GM19372 (cell line): ENCODE results near the gene MYT1.

Experiments
- ATAC-seq: cut with Tn5 transposase; IDR thresholded peaks from one replicate; pipeline ENCODE4 v1.9.1; 2021; ENCODE audit warnings: mild to moderate bottlenecking, low read depth, moderate library complexity; ENCODE audit not compliant: unreplicated experiment

The MYT1 gene

DNA sequence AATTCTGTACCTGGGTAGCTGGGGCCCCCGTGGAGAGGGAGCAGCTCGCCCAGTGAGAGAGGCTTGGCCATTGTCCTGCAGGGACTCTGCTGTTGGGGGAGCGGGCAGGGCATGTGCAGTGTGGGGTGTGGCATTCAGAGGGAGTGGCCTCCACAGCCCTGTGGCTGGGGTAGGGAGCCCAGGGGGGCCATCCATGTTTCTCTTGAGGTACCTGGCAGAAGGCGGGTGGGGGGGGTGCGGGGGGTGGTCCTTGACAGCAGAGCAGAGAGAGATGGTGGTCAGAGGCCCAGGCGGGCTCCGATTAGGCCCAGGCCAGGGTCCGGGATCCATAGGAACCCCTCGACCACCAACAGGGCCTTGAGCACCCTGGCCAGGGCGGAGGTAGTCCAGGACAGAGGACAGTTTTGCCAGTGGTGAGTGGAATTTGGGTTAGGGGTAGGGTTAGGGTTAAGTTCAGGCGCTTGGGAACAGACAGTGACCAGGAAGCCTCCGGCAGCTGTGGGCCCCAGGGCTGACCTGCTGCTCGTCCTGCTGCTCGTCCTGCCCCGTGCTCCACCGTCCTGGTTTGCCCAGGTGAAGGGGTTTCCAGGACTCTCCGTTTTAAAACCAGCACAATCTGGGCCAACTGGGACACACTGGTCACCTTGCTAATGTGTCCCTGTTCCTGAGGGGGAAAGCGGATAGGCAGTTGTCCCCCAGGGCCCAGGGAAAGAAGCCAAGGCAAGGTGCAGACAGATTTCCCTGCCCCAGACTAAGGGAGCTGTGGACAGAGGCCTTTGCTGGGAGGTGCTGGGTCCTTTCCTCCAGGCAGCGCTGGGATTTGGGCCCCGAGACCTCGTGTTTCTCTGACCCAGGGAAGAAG is 24.8 kb upstream of the MYT1 start:
- no peak for ATAC-seq

DNA sequence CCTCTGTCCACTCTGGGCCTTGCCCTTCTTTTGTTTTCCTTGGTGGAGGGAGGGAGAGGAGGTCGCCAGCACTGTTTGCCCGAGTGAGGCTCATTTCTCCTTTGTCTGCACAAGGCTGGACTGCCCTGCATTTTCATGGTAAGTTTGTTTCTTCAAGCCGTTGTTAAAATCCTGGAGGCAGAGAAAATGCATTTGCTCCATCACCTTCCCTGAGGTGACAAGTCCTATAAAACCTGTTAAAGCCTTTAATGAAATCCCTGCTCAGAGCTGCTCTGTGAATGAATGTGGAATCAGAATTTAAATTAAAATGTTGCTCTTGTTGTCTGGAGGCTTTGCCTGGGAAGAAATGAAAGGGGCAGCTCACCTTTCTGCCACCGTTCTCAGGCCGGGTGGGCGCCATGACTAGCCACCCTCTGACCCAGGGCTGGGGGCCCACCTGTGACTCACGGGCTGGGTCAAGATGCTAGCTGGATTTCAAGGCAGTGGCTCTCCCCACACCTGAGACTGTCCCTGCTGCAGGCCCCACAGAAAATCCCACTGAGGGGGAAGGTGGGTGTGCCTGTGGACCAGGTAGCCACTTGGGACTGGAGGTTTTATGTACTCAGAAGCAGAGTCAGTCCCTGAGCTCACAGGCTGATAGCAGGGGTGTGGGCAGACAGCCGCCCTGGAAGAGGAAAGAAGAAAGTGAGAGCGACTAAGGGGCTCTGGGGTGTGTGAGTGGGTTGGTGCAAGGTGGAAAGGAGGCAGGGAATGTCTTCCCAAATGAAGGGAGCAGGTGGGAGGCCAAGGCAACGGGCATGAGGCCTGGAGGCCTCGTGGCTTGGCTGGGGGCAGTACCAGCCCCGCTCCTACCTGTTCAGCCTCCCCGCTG is 24.0 kb upstream of the MYT1 start:
- no peak for ATAC-seq

DNA sequence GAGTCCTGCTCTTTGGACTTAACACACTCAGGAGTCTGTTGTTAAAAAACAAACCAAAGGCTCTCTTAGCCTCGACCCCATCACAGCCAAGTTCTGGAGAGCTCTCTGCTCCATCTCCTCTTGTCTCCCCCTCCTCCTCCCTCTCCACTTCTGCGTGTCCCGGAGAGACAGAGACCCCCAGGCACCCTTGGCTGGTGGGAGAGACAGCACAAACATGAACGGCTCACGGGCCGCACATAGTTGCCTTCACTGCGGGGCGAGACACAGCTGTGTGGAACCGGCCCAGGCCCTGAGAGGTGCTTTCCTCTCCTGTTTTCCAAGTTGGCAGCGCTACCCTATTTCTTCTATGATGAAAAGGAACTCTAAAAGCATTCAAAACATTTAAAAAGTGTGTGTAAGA is 23.3 kb upstream of the MYT1 start:
- no peak for ATAC-seq

DNA sequence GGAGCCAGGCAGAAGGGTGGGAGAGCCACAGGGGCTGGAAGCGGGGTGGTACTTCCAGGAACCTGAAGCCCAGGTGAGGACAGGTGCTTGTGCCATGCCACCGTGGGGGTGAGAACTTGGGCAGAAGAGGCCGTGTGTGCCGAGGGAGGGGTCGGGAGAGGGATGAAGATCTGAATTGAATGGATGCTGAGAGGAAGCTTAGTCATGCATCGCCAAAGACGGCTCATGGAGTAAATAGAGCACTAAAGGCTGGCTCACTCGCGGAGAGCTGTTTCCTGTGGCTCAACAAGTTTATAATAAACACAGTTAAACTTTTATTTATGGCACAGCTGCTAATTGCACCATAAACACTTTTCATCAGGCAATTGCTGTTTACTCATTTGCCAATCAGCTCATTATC is 21.7 kb upstream of the MYT1 start:
- ATAC-seq: no peak

DNA sequence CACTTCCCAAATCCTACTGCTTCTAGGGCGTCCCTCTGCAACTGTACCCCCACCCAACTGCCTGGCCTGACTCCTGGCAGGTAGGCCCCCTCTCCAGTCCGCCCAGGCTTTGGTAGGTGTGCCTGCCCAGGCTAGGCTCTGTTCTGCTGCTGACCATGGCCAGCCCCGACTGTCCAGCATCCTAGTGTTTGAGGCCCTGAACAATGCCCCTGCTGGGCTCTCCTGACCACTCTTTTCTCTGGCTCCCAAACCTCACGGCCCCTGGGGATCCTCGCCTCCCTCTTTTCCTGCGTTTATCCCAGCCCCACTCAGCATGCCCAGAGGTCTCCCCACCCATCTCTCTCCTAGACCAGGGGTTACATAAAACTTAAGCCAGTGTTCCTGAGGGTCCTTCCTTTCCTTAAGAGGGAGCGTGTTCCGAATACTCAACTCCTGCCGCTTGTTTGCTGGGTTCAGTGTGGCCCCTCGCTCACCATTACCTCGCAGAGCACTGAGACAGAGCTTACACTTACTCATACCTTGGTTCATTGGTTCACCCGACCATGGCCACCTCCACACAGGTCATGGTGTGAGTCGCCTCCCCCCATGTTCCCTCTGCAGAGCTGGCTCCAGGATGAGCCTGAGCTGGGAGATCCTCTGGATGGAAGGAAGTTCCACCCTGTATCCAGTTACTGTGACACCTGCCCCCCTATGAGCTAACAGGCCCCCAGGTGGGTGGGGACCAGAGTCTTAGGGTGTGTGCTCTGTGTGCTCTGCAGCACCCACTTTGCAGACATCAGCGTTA is 21.0 kb upstream of the MYT1 start:
- ATAC-seq: no peak

DNA sequence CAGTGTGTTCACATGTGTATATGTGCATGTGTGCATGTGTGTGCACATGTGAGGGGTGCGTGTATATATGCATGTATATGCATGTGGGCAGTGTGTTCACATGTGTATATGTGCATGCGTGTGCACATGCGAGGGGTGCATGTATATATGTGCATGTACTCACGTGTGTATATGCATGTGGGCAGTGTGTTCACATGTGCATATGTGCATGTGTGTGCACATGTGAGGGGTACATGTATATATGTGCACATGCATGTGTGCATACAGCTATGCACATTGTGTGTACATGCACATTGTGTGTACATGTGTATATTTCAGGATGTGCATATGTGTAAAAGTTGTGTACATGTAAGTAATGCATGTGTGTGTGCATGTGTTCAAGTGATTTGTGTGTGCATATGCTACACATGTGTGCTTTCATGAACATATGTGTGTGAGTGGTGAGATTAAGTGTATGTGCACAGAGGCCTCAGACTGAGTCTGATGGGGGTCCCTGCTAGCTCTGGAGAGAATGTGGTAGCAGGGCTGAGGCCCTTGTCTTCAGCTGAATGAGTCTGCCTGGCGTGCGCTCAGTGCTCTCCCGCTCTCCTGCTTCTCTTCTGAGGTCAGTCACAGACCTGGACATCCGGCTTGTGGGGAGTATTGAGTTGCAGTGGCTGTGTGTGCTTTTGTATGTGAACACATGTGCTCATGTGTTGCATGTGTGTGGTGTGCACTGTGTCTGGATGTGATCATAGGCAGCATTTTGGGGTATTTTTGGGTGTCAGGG is 19.9 kb upstream of the MYT1 start:
- ATAC-seq: no peak

DNA sequence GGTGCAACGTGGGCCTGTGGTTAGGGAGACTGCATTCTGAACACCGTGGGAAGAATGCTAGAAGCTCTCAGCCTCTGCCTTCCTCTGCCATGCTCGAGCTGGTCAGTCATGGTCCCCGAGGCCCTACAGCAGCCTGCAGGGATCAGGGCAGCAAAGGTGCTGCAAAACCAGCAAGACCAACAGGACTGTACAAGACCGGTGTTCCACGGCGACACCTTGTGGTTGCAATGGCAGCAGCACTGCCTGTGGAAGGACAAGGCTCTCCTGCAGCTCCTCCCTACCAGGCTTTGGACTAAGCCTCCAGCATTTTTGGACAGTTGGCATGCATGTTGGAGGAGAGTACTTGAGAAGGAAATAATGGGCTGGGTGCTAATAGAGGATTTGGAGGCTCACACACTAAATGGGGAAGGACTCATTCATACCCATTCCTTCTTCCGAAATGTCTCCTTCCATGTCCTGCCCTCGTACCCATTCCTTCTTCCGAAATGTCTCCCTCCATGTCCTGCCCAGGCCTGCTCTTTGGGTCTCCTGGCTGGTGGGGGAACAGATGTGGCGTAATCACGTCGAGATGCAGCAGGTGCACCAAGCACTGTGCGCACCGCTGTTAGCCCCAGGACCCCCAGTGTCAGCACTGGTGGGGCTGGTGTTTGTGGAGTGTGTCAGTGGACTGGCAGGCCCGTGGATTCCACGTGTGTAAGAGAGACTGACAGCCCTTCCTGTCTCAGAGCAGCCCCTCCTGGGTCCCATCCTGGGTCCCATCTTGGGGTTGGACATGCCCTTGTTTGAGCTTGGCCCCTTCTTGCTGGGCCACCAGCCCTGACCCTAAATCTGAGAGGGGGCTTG is 18.6 kb upstream of the MYT1 start:
- no peak for ATAC-seq

DNA sequence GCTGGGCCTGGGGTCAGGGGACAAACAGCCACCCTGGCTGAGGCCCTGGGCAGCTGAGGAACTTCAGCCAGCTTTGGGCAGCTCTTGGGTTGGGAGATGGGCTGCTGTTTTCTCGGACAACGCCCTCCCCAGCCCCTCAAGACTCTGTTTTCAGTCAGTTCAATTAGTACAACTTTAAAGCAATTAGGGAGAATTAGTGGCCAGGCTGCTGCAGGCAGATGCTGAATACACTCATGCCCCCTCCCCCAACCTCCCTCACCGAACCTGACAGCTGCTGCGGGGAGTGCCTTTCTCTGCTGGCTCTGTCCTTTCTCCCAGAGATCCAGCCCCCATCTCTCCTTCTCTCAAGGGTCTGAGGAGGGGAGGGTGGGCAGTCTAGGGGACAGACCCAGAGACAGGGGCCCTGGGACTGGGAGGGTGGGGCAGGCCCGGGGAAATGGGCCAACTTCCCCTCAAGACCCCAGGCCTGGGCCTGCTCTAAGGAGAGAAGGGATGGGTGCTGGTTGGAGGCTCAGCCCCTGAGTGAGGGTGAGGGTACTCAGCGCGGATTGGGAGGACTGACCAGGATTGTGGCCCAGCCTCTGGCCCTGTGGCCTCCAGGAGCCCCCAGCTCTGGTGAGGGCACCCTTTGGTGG is 17.8 kb upstream of the MYT1 start:
- ATAC-seq: no peak

DNA sequence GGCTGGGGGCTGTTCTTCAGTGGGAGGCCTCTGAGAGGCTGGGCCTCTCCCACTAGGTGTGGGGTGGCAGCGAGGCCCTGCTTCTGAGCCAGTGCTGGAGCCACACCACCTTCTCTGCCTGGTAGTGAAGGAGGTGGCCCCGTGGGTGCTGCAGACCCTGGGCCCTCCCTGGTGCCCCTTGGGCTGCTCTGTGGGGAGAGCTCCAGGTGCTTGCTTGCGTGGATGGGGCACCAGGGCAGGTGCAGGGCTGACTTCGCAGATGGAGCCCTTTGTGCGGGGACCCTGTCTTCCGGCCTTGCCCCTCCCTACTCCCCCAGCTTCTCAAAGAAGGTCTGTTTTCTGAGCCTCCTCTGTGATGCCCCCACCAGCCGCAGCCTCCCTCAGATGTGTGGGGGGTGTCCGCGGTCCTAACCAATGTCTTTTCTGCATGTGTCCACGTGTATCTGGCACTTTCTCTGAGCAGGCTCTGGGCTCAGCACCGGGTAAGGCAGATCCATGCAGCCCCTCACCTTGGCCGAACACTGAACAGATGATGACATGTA is 17.2 kb upstream of the MYT1 start:
- no peak for ATAC-seq

DNA sequence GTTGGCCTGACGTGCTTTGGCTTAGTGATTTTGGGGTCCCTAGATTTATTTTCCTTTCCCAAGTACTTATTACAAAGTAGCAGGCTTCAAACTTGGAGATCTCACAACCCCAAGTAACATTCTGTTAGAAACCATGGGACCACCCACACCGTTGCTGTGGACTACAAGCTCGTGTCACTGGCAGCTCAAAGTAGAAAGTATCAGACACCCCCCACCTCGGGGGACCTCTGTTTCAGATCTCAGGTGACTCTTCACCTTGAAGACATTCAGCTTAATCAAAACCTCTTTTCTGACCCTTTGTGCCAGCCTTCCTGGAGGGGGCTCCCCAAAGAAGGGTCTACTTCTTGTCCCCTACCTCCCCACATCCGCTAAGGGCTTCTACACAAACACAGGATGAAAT is 15.7 kb upstream of the MYT1 start:
- no peak for ATAC-seq

DNA sequence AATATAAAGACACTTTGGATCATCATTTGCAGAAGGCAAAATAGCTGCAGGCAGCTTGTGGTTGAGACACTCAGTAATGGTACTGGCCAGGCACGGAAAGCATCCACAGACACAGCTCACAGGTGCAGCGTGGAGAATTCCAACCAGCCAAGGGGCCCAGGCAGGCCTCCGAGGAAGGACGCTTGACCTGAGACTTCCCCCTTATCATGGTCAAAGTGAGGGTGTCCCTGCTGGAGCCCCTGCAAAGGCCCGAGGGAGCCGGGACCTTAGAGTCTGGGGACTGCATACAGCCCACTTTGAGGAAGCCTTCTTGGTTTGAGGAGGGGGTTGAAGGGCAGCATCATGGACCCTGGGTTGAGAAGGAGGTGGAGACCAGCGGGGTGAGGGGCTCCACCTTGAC is 15.1 kb upstream of the MYT1 start:
- ATAC-seq: no peak

DNA sequence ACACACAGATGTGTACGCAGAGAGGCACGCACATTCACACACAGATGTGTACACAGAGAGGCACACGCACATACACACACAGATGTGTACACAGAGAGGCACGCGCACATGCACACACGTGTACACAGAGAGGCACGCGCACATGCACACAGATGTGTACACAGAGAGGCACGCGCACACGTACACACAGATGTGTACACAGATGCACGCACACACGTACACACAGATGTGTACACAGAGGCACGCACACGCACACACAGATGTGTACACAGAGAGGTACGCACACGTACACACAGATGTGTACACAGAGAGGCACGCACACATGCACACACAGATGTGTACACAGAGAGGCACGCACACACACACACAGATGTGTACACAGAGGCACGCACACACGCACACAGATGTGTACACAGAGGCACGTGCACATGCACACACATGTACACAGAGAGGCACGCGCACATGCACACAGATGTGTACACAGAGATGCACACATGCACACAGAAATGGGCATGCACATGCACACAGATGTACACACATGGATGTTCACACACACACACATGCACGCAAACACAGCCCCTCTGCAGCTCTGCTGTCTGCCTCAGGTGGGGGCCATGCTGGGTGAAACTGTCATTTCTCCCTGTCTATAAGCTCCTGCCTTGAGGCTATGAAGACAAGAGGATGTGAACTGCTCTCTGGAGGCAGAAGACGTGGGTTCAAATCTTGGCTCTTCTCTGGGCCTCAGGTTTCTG is 14.3 kb upstream of the MYT1 start:
- no peak for ATAC-seq

DNA sequence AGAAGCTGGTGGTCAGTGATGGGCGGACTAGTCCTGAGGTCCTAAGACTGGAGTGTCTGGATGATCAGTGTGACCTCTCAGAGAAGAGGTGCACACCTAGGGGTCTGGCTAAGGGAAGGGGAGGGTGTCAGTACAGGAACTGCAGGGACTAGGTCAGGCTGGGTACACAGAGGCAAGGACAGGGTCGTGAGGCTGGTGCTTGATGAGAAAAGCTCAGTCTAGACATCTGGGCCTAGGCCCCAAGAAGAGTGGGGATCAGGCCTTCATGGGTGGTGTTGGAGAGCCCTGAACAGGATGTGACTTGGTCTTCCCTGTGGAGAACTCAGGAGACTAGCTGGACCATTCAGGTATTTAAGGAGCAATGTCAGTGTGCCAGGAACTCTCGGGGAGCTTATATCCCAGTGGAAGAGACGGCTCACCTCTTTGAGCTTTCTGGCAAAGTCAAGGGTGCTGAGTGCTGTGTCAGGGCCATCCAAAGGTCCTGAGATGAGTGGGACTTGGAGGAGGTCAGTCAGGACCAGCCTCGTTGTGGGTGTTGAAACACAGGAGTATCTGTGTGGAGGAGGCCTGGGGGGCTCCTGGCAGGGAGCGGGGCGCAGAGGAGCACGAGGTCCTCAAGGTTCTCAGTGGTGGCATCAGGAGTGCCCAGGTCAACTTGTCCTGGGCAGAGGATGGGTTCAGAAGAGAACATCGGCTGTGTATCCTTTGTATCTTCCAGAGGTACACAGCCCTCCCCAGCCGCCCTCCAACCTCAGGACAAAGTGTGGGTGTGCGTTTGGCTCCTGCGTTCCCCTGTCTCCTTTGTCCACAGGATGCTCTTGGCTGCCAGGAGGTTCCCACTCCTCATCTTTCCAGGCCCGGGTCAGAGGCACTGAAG is 13.3 kb upstream of the MYT1 start:
- ATAC-seq: no peak

DNA sequence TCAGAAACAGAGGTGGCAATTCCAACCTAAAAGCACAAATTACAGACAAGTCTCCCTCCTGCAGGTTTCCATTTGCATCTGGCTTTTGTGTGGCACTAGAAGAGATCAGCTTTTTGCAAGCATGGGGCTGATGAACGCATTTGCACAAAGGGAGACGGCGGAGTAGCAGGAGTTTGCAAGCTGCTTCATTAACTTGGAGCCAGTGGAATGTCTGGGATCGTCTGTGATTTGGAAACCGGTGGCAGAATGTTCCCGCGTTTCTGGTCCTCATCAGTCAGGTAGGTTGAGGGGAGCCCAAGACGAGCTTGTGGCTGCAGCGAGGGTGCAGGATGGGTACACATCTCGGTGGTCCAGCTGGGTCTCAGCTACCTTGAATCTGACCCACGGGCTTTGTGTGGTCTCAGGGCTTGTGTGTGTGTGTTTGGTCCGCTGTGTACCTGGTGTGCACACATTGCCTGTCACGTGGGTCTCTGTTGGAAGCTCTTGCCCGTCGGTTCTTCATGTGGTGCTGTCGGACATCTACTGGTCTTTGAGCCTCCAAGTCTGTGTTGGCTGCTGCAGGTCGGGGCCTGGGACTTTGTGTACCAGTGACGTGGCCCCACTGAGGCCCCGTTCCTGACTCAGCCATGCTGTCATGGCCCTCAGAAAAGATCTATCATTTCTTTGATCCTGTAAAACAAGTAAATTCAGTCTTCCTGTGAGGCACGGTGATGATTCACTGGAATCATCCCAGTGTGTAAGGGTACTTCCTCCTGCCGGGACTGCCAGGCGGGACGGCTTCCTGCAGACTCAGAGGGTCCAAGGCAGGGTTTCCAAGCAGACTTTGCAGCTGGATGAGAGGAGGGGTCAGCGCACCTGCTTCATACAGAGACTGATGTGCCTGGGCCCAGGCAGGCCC is 12.4 kb upstream of the MYT1 start:
- ATAC-seq: no peak

DNA sequence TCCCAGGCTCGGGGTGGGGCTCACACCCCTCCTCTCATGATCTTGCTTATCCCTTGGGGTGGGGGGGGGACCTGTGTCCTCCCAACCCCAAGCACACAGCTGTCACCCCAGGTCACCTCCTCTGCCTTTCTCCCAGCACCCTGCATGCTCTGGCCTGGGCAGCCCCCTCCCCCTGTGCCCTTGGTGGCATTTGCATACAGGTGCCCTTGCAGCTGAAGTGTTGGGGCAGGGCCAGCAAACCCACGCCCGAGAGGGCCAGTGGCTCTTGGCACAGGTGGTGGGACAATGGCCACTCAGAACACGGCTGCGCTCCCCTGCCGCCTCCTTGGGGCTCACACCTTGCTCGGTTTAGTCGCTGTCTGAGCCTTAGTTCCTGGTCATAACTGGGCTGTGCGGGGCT is 11.3 kb upstream of the MYT1 start:
- no peak for ATAC-seq

DNA sequence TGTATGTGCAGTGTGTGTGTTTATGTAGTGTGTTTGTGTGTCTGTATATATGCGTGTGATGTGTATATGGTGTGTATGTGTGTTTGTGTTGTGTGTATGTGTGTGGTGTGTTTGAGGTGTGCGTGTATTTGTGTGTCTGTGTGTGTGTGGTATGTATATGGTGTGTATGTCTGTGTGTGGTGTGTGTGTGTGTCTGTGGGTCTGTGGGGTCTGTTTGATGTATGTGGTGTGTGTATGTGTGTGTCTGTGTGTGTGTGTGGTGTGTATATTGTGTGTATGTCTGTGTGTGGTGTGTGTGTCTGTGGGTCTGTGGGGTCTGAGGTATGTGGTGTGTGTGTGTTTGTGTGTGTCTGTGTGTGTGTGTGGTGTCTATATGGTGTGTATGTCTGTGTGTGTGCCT is 10.8 kb upstream of the MYT1 start:
- no peak for ATAC-seq
